HepG2 (cell line): ENCODE data around the gene ATP6V1C2. TPM values are rescaled to one million over a fixed set of nuclear protein-coding genes. Genes with fewer than 3 reads are reported as not detected.

Experiments used
- AKNA ChIP-seq: sonication (generic); formaldehyde crosslinking; IDR thresholded peaks from 2 replicates; pipeline ENCODE4 v1.4.0; 2020; ENCODE audit warnings: missing genetic modification reagents, borderline replicate concordance
- ARID2 ChIP-seq: sonication (generic); formaldehyde crosslinking; IDR thresholded peaks from 2 replicates; pipeline ENCODE4 v1.8.1; 2022; ENCODE audit warnings: mild to moderate bottlenecking, missing genetic modification reagents, borderline replicate concordance
- BORCS8-MEF2B ChIP-seq: sonication (generic); formaldehyde crosslinking; IDR thresholded peaks from 2 replicates; pipeline ENCODE4 v1.8.0; 2022; ENCODE audit warnings: mild to moderate bottlenecking, missing genetic modification reagents
- FOXA1 ChIP-seq, 2 experiments: fragments of 450-650 bp in 1 of 2; sonication (generic) in 1 of 2; formaldehyde crosslinking in 1 of 2; IDR thresholded peaks; 2 replicates each; pipeline versions ENCODE4 v1.4.0 to v1.6.1; 2016 to 2020; ENCODE audit warnings: missing genetic modification reagents in 1 of 2
- FOXK2 ChIP-seq: fragments of 450-650 bp; IDR thresholded peaks from 2 replicates; pipeline ENCODE4 v1.6.1; 2016
- PAX8 ChIP-seq: sonication (generic); formaldehyde crosslinking; IDR thresholded peaks from 2 replicates; pipeline ENCODE4 v1.8.0; 2022; ENCODE audit warnings: mild to moderate bottlenecking, missing genetic modification reagents, borderline replicate concordance
- PHF21A ChIP-seq: sonication (generic); formaldehyde crosslinking; IDR thresholded peaks from 2 replicates; pipeline ENCODE4 v1.5.0; 2020; ENCODE audit warnings: mild to moderate bottlenecking, missing genetic modification reagents
- RFX1 ChIP-seq: fragments of 450-650 bp; IDR thresholded peaks from 2 replicates; pipeline ENCODE4 v1.6.1; 2017
- RXRA ChIP-seq: sonication (generic); formaldehyde crosslinking; IDR thresholded peaks from 2 replicates; pipeline ENCODE4 v1.5.1; 2020; ENCODE audit warnings: missing genetic modification reagents
- TFDP2 ChIP-seq: sonication (generic); formaldehyde crosslinking; IDR thresholded peaks from 2 replicates; pipeline ENCODE4 v1.4.0; 2020; ENCODE audit warnings: missing genetic modification reagents
- ZBTB2 ChIP-seq: sonication (generic); formaldehyde crosslinking; IDR thresholded peaks from 2 replicates; pipeline ENCODE4 v1.8.0; 2022; ENCODE audit warnings: low read depth, missing genetic modification reagents
- ZEB1 ChIP-seq: IDR thresholded peaks from 2 replicates; pipeline ENCODE4 v1.6.1; 2012; ENCODE audit warnings: mild to moderate bottlenecking, low read depth, inconsistent platforms; ENCODE audit not compliant: insufficient replicate concordance
- ZMAT5 ChIP-seq: sonication (generic); formaldehyde crosslinking; IDR thresholded peaks from 2 replicates; pipeline ENCODE4 v1.5.0; 2020; ENCODE audit warnings: mild to moderate bottlenecking, low read depth, missing genetic modification reagents, borderline replicate concordance
- ZNF224 ChIP-seq: sonication (generic); formaldehyde crosslinking; IDR thresholded peaks from 2 replicates; pipeline ENCODE4 v1.5.0; 2020; ENCODE audit warnings: mild to moderate bottlenecking, missing genetic modification reagents
- ZNF280D ChIP-seq: sonication (generic); formaldehyde crosslinking; IDR thresholded peaks from 2 replicates; pipeline ENCODE4 v1.5.1; 2020; ENCODE audit warnings: mild to moderate bottlenecking, missing genetic modification reagents
- ZNF282 ChIP-seq: fragments of 450-650 bp; IDR thresholded peaks from 2 replicates; pipeline ENCODE4 v1.6.1; 2018; ENCODE audit not compliant: partially characterized antibody
- polyA plus RNA-seq, 8 experiments: library from polyadenylated mRNA; depleted of rRNA in 3 of 8; stranded (reverse) in 7 of 8; unstranded in 1 of 8; fragments of >200 nt; fragmentation: Illumina TruSeq in 4 of 8; extraction: Trizol in 4 of 8; gene quantifications; 2 replicates each; pipeline versions ENCODE4 v1.2.1 to v1.2.3, GENCODE V29; 2011 to 2016; ENCODE audit warnings: low read depth in 4 of 8, missing spikeins in 1 of 8, mixed read lengths in 1 of 8; ENCODE audit not compliant: insufficient read depth in 1 of 8
- total RNA-seq, 5 experiments: library from RNA; depleted of rRNA; stranded (reverse); fragments of >200 nt; fragmentation: Illumina TruSeq; extraction: Trizol; gene quantifications; 2 replicates each; pipeline ENCODE4 v1.2.3, GENCODE V29; 2016; ENCODE audit warnings: low read depth in 1 of 5
- TF ChIP-seq, protein P1 (sequence below): sonication (generic); formaldehyde crosslinking; IDR thresholded peaks from 2 replicates; pipeline ENCODE4 v1.4.0; 2020; ENCODE audit warnings: missing genetic modification reagents

ATP6V1C2 gene
- total and polyA plus RNA-seq, 2 of the 13 experiments (the other 11 are each of a cell fraction or from before 2014, with no cell fraction given), result 0.04 to 0.29 TPM

- TF ChIP-seq ZNF280D (CRISPR knock-in tag) (peak; percentile 48), ZNF282 (no peak), RFX1 (no peak), PHF21A (CRISPR knock-in tag) (peak; percentile 5; the same call in 1 of the 2 replicates), TFDP2 (CRISPR knock-in tag) (no peak), ARID2 (CRISPR knock-in tag) (no peak), PAX8 (CRISPR knock-in tag) (no peak), FOXK2 (no peak), ZBTB2 (CRISPR knock-in tag) (no peak), ZEB1 (no peak), ZMAT5 (no peak), AKNA (CRISPR knock-in tag) (no peak), BORCS8-MEF2B (CRISPR knock-in tag) (no peak), ZNF224 (CRISPR knock-in tag) (no peak), FOXA1 (IDR thresholded peaks at IDR 0.05) (no peak), FOXA1 (CRISPR knock-in tag; IDR thresholded peaks at IDR 0.05) (no peak), RXRA (CRISPR knock-in tag) (no peak)
- TF ChIP-seq, protein P1, sequence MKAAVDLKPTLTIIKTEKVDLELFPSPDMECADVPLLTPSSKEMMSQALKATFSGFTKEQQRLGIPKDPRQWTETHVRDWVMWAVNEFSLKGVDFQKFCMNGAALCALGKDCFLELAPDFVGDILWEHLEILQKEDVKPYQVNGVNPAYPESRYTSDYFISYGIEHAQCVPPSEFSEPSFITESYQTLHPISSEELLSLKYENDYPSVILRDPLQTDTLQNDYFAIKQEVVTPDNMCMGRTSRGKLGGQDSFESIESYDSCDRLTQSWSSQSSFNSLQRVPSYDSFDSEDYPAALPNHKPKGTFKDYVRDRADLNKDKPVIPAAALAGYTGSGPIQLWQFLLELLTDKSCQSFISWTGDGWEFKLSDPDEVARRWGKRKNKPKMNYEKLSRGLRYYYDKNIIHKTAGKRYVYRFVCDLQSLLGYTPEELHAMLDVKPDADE (CRISPR knock-in tag), result no peak
These were observed 93.3 kb downstream of the ATP6V1C2 start (continued) for GRCh38 chr2:10814571-10815331.
